GM12891 (cell line): ENCODE data around the gene PTGFR.

Source experiments
- DNase-seq: peaks from one replicate; pipeline ENCODE4 v3.0.0; 2011; ENCODE audit warnings: low spot score; ENCODE audit not compliant: insufficient read length
- FAIRE-seq: peaks from 2 replicates; lab custom pipeline; 2011; peaks lifted over from hg19 to GRCh38; lab: Jason Lieb, UNC
- PAX5 ChIP-seq: IDR thresholded peaks from 2 replicates; pipeline ENCODE4 v1.6.1; 2011; ENCODE audit warnings: low read length, moderate library complexity, mild to moderate bottlenecking; ENCODE audit not compliant: insufficient read depth, severe bottlenecking
- POLR2A ChIP-seq: IDR thresholded peaks from 2 replicates; pipeline ENCODE4 v1.6.1; 2011; ENCODE audit warnings: low read depth, low read length, control low read depth
- POLR2AphosphoS5 ChIP-seq: IDR thresholded peaks from 2 replicates; pipeline ENCODE4 v1.6.1; 2011; ENCODE audit warnings: low read depth, low read length, control low read depth
- POU2F2 ChIP-seq: IDR thresholded peaks from 2 replicates; pipeline ENCODE4 v1.6.1; 2011; ENCODE audit warnings: low read depth, mild to moderate bottlenecking, control low read depth, low read length, moderate library complexity
- SPI1 ChIP-seq: IDR thresholded peaks from 2 replicates; pipeline ENCODE4 v1.6.1; 2011; ENCODE audit warnings: low read depth, low read length, control low read depth
- TAF1 ChIP-seq: IDR thresholded peaks from 2 replicates; pipeline ENCODE4 v1.6.1; 2011; ENCODE audit warnings: low read depth, low read length, control low read depth

The PTGFR gene

GRCh38 chr1:78543941-78544643 is 53.3 kb downstream of the PTGFR start:
- TF ChIP-seq POLR2AphosphoS5 (no peak), SPI1 (no peak), PAX5 (no peak), POLR2A (no peak), TAF1 (no peak), POU2F2 (no peak)
- DNase-seq (no peak), FAIRE-seq (no peak)

- TF ChIP-seq TAF1: no peak
- no peak for TF ChIP-seq POU2F2
- DNase-seq (no peak), FAIRE-seq (no peak)
These were observed 56.3 kb downstream of the PTGFR start for GRCh38 chr1:78547081-78547480.

- no peak for FAIRE-seq
- TF ChIP-seq PAX5 (no peak), POLR2AphosphoS5 (no peak), TAF1 (no peak), POU2F2 (no peak), POLR2A (no peak), SPI1 (no peak)
- no peak for DNase-seq
These were observed 58.6 kb downstream of the PTGFR start for GRCh38 chr1:78549331-78549730.

GRCh38 chr1:78549891-78550290 is 59.1 kb downstream of the PTGFR start:
- FAIRE-seq (no peak), DNase-seq (no peak)
- TF ChIP-seq POLR2AphosphoS5 (no peak), POLR2A (no peak), SPI1 (no peak), POU2F2 (no peak)

GRCh38 chr1:78553859-78554258 is 63.1 kb downstream of the PTGFR start:
- no peak for DNase-seq
- TF ChIP-seq TAF1 (no peak), SPI1 (no peak), POLR2A (no peak), PAX5 (no peak), POLR2AphosphoS5 (no peak), POU2F2 (no peak)
- no peak for FAIRE-seq

GRCh38 chr1:78554840-78555239 is 64.1 kb downstream of the PTGFR start:
- DNase-seq: no peak
- no peak for FAIRE-seq

GRCh38 chr1:78559680-78560079 is 68.9 kb downstream of the PTGFR start:
- DNase-seq (no peak), FAIRE-seq (no peak)
- TF ChIP-seq POU2F2 (no peak), POLR2A (no peak), TAF1 (no peak), PAX5 (no peak), SPI1 (no peak), POLR2AphosphoS5 (no peak)

More at GRCh38 chr1:78554840-78555239, 64.1 kb downstream of the PTGFR start:
- TF ChIP-seq POU2F2 (no peak), PAX5 (no peak), POLR2AphosphoS5 (no peak), TAF1 (no peak), POLR2A (no peak), SPI1 (no peak)

GRCh38 chr1:78560811-78561210 is 70.0 kb downstream of the PTGFR start:
- FAIRE-seq (no peak), DNase-seq (no peak)
- TF ChIP-seq POLR2AphosphoS5 (no peak), SPI1 (no peak), POLR2A (no peak), POU2F2 (no peak)

GRCh38 chr1:78561856-78562255 is 71.1 kb downstream of the PTGFR start:
- FAIRE-seq (no peak), DNase-seq (no peak)
- TF ChIP-seq PAX5 (no peak), SPI1 (no peak), POU2F2 (no peak), POLR2AphosphoS5 (no peak), POLR2A (no peak), TAF1 (no peak)

GRCh38 chr1:78565393-78565792 is 74.6 kb downstream of the PTGFR start:
- FAIRE-seq (no peak), DNase-seq (no peak)
- TF ChIP-seq POU2F2 (no peak), PAX5 (no peak), TAF1 (no peak), SPI1 (no peak), POLR2AphosphoS5 (no peak), POLR2A (no peak)
